Hepatocyte (in vitro differentiated cells): ENCODE results near the gene LCE1D.

Experiments used
- EZH2 ChIP-seq: fragments of 200-600 bp; sonication (generic); IDR thresholded peaks from 2 replicates; pipeline ENCODE4 v1.6.1; 2016; ENCODE audit warnings: antibody characterized with exemption, mild to moderate bottlenecking, borderline replicate concordance
- EZH2phosphoT487 ChIP-seq: fragments of 200-600 bp; sonication (generic); IDR thresholded peaks from one replicate; pipeline ENCODE4 v1.6.1; 2018; ENCODE audit warnings: antibody characterized with exemption, mild to moderate bottlenecking, low read depth, moderate library complexity; ENCODE audit not compliant: unreplicated experiment, severe bottlenecking
- TF ChIP-seq, protein P1 (sequence below): fragments of 200-600 bp; sonication (generic); IDR thresholded peaks from 2 replicates; pipeline ENCODE4 v1.5.1; 2016; ENCODE audit warnings: antibody characterized with exemption, mild to moderate bottlenecking; ENCODE audit not compliant: poor library complexity

DNA sequence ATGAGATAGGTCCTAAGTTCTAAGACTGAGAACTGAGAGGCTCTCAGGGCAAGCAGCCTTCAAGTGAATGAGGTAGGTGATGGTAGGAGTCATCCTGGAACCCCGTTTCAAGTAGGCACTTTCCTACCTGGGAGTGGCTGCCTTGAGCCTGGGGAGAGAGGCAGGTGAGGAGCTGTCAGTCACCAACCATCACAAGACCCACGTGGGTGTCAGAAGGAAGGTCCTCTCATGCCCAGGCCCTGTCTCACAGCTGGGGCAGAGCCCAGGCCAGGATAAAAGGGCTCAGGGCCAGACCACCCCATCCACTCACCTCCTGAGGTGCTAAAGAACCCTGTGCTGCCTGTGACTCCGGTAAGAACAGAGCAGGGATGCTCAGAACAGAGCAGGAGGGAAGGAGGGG, at the start of gene LCE1D:
- TF ChIP-seq, protein P1, sequence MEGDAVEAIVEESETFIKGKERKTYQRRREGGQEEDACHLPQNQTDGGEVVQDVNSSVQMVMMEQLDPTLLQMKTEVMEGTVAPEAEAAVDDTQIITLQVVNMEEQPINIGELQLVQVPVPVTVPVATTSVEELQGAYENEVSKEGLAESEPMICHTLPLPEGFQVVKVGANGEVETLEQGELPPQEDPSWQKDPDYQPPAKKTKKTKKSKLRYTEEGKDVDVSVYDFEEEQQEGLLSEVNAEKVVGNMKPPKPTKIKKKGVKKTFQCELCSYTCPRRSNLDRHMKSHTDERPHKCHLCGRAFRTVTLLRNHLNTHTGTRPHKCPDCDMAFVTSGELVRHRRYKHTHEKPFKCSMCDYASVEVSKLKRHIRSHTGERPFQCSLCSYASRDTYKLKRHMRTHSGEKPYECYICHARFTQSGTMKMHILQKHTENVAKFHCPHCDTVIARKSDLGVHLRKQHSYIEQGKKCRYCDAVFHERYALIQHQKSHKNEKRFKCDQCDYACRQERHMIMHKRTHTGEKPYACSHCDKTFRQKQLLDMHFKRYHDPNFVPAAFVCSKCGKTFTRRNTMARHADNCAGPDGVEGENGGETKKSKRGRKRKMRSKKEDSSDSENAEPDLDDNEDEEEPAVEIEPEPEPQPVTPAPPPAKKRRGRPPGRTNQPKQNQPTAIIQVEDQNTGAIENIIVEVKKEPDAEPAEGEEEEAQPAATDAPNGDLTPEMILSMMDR: no peak
- TF ChIP-seq EZH2phosphoT487: no peak
- TF ChIP-seq EZH2: no peak
